SW 1271 (cell line): ENCODE results near the gene SPANXN2.
"Not testable (repeated sequence)": the region's sequence is repeated elsewhere in the genome, so short reads cannot be mapped to it uniquely, and the experiment has no call there.

Experiments
- DNase-seq, 2 experiments: peaks; one replicate each; lab custom pipeline; 2025; lab: John Stamatoyannopoulos, UW

Gene SPANXN2

DNA sequence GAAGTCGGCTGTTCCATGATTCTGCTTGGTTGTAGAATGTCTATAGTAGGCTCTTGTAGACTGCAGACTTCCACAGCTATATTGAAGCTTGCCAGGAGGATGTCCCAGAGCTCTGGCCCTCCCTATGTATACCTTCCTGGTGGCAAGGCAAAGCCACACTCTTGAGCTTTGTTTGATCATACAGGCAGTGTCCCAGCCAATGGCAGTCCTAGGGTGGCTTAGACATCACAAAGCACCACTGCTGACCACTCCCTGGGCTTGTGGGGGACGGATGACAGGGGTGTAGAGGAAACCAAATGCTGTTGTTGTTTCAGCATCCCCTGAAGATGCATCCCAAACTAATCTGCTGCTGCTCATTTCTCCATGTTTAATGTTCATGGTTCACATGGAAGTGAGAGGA is at the start of gene SPANXN2:
SPANXN2 (minus strand) TSS at position 101 of the 400 bp plus-strand sequence; CDS start at position 17, 84 bp downstream.
- not testable (repeated sequence) for DNase-seq

DNA sequence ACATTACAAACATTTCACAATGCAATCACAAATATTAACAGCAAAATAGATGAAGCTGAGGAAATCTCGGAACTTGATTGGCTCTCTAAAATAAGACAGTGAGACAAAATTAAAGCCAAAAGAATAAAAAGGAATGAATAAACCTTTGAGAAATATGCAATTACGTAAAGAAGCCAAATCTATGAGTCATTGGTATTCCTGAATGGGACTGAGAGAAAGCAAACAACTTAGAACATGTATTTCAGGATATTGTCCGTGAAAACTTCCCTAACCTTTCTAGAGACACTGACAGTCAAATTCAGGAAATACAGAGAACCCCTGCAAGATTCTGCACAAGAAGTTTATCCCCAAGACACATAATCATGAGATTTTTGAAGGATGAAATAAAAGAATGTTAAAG is 48.4 kb upstream of the SPANXN2 start:
- no peak for DNase-seq

DNA sequence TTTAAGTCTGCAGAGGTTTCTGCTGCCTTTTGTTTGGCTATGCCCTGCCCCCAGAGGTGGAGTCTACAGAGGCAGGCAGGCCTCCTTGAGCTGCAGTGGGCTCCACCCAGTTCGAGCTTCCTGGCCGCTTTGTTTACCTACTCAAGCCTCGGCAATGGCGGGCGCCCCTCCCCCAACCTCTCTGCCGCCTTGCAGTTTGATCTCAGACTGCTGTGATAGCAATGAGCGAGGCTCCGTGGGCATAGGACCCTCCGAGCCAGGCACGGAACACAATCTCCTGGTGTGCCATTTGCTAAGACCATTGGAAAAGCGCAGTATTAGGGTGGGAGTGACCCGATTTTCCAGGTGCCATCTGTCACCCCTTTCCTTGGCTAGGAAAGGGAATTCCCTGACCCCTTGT is 47.2 kb upstream of the SPANXN2 start:
- not testable (repeated sequence) for DNase-seq

DNA sequence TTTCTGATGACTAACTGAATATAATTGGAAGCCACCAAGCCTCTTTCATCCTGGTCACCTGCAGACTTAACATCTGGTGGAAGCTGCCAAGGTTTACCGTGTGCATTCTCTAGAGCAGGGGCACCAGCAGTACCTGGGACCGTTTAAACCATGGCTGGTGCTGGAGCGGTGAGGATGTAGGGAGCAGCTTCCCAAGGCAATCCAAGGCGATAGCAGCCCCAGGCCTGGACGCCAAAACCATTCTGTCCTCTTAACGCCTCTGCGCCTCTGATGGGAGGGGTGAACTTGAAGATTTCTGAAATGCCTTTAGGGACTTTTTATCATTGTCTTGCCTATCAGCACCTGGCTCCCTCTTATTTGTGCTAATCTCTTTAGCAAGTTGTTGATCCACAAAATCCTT is 37.3 kb upstream of the SPANXN2 start:
- no peak for DNase-seq

DNA sequence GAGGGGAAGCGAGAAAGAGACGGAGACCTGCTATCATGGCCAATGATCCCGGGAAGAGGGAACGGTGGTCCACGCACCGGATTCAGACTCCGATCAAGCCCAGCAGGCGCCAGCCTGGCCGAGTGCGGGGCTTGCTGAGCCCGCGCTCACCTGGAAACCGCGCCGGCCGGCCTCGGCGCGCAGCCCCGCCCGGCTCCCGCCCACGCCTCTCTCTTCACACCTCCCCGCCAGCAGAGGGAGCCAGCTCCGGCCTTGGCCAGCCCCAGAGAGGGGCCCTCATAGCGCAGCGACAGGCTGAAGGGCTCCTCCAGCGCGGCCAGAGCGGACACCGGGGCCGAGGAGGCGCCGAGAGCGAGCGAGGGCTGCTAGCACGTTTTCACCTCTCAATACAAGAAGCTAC is 36.8 kb upstream of the SPANXN2 start:
- DNase-seq: no peak

- no peak for DNase-seq
Observed at GRCh38 chrX:143754183-143754582, 33.6 kb upstream of the SPANXN2 start.

DNA sequence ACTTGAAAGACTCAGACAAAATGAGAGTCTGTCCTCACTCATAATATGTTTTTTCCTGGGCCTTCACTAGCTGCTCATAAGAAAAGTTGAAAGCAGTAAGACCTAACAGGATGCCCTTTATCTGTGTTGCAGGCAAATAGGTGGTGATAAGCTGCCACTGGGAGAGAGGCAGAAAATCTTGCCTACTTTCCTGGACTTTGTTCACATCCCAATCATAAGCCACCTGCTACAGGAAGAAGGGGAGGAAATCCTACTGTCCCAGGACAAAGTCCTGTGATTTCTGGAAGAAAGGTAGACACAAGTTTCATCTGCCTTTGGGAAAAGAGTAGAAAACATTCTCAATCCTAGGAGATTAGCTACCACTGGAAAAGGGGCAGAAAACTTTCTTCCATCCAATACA is 13.3 kb upstream of the SPANXN2 start:
- no peak for DNase-seq

DNA sequence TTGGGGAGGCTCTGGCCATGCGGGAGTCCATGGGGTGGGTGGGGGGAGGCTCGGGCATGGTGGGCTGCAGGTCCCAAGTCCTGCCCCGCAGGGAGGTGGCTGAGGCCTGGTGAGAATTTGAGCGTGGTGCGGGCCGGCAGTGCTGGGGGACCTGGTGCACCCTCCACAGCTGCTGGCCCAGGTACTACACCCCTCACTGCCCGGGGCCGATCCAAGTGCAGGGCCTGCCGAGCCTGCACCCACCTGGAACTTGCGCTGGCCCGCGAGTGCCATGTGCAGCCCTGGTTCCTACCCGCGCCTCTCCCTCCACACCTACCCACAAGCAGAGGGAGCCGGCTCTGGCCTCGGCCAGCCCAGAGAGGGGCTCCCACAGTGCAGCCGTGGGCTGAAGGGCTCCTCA is 5.7 kb upstream of the SPANXN2 start:
- no peak for DNase-seq

DNA sequence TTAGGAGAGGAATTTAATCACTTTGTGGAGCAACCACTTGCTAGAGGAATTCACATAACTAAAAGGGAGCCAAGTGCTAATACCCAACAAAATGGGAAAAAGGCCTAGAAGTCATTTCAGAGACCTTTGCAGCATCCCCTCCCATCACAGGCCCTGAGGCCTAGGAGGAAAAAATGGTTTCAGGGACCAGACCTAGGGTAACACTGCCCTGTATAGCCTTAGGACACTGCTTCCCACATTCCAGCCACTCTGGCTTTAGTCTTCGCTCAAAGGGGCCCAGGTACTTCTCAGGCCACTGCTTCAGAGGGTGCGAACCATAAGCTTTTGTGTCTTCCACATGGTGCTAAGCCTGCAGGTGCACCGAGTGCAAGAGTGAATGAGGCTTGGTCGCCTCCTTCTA is 19.1 kb downstream of the SPANXN2 start:
- DNase-seq: no peak

DNA sequence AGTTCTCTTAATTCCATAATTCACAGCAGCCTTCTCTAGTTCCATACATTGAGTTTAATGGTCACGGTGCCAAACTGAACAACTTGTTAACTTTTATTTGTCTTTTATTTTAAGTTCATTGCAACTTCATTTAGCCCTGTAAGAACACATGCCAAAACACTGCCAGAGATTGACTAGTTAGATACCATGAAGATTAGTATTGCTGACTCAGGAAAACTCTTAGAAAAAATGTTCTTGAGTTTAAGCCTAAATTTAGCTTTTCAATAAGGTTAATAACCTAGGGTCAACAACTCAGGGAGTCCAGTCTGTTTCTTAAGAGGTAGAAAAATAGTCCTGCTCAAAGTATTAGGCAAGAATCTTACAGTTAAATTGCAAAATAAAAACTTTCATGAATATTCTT is 25.7 kb downstream of the SPANXN2 start:
- no peak for DNase-seq

DNA sequence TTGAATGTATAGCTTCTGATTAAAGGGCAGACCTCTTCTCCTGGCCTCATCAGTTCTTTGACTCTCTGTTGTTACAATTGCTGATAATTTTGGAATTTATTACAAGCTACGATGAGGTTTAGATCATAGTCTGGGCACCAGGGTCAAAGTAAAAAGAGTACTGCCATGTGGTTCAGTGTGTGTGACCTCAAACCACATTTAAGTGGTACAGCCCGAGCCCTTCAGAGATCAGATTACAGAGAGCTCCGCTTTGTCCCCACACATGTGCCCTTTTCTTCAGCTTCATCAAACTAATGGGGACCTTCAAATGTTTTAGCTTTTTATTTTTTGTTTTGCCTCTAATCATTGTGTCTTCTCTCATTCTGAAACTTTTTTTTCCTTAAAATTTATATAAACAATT is 37.1 kb downstream of the SPANXN2 start:
- no peak for DNase-seq

- no peak for DNase-seq
Observed at GRCh38 chrX:143674926-143675325, 45.6 kb downstream of the SPANXN2 start.

DNA sequence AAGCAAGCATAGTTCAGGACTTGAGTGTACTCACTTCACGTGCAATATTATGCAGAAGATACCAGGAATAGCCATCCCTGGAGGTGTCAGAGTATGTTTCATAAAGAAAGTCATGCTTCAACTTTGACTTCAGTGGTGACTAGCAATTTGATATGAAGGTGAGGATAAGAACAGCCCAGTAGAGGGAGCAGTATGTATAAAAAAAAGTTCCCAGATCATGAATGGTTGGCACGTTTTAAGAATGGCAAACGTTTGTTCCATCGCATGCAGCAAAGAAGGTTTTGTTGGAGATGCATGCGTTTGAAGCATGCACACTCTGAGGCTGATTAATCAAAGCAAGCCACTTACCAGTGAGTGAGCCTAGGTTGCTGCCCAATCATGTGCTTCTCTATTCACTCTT is 51.2 kb downstream of the SPANXN2 start:
- DNase-seq: peak in 1 of 2 experiments; percentile 25

- DNase-seq: peak in 1 of 2 experiments; percentile 15
Observed at GRCh38 chrX:143664302-143664701, 56.2 kb downstream of the SPANXN2 start.

DNA sequence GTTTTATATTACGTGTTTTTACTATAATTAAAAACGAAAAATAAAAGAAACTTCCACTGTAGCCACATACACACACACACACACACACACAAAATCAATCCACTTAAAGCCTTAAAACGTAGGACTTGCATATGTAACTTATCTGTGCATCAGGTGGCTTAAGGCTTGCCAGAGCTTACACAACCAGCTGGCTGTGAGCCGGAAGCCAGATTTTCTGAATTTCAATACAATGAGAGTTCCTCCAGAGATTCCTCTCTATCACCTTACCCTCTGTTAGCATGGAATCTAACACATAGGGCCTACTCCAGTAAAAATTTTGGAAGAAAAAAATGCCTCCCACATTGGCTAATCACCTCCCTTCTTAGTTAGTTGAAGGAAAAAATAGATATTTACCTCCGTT is 56.8 kb downstream of the SPANXN2 start:
- no peak for DNase-seq
